COLO668 (cell line): ENCODE data around the gene DNMT1.
"Not testable (repeated sequence)": the region's sequence is repeated elsewhere in the genome, so short reads cannot be mapped to it uniquely, and the experiment has no call there.

Experiments used
- DNase-seq: peaks from one replicate; lab custom pipeline; 2025; ENCODE audit not compliant: unreplicated experiment; lab: John Stamatoyannopoulos, UW

DNMT1 gene

GRCh38 chr19:10184636-10185035, 10.1 kb downstream of the DNMT1 start:
- no peak for DNase-seq

GRCh38 chr19:10183926-10184325, 10.8 kb downstream of the DNMT1 start:
- DNase-seq: no peak

- no peak for DNase-seq
These were observed 11.9 kb downstream of the DNMT1 start for GRCh38 chr19:10182847-10183246.

- DNase-seq: no peak
These were observed 12.7 kb downstream of the DNMT1 start for GRCh38 chr19:10182076-10182475.

- DNase-seq: no peak
These were observed 14.3 kb downstream of the DNMT1 start for GRCh38 chr19:10180459-10180858.

- not testable (repeated sequence) for DNase-seq
These were observed 14.7 kb downstream of the DNMT1 start for GRCh38 chr19:10180024-10180423.

- DNase-seq: no peak
These were observed 21.2 kb downstream of the DNMT1 start for GRCh38 chr19:10173527-10173926.

GRCh38 chr19:10168386-10168948, 26.3 kb downstream of the DNMT1 start:
- DNase-seq: no peak

- no peak for DNase-seq
These were observed 27.3 kb downstream of the DNMT1 start for GRCh38 chr19:10167459-10167858.

GRCh38 chr19:10166501-10166900, 28.3 kb downstream of the DNMT1 start:
- not testable (repeated sequence) for DNase-seq

- no peak for DNase-seq
These were observed 28.7 kb downstream of the DNMT1 start for GRCh38 chr19:10166046-10166445.

- no peak for DNase-seq
These were observed 31.2 kb downstream of the DNMT1 start for GRCh38 chr19:10163536-10163935.

GRCh38 chr19:10159610-10160009, 35.1 kb downstream of the DNMT1 start:
- DNase-seq: no peak

GRCh38 chr19:10158485-10158884, 36.3 kb downstream of the DNMT1 start:
- DNase-seq: no peak

- no peak for DNase-seq
These were observed 36.7 kb downstream of the DNMT1 start for GRCh38 chr19:10158071-10158470.

GRCh38 chr19:10155839-10156238, 38.9 kb downstream of the DNMT1 start:
- DNase-seq: no peak

- DNase-seq: no peak
These were observed 42.7 kb downstream of the DNMT1 start for GRCh38 chr19:10152100-10152499.

- no peak for DNase-seq
These were observed 43.2 kb downstream of the DNMT1 start for GRCh38 chr19:10151521-10151920.

- DNase-seq: no peak
These were observed 45.3 kb downstream of the DNMT1 start for GRCh38 chr19:10149427-10149826.

- DNase-seq: no peak
These were observed 48.6 kb downstream of the DNMT1 start for GRCh38 chr19:10146142-10146541.

- no peak for DNase-seq
These were observed 49.7 kb downstream of the DNMT1 start for GRCh38 chr19:10145031-10145430.

GRCh38 chr19:10144361-10144760, 50.4 kb downstream of the DNMT1 start:
- DNase-seq: no peak

- no peak for DNase-seq
These were observed 51.1 kb downstream of the DNMT1 start for GRCh38 chr19:10143681-10144080.
